Peyer's patch (tissue), 4 donors: ENCODE data around the gene SMIM20.

Experiments used
- POLR2A ChIP-seq, 2 donors: fragments of 450-650 bp; IDR thresholded peaks; one replicate each; pipeline ENCODE4 v1.5.1; 2017; ENCODE audit warnings: antibody characterized with exemption in 2 of 2, mild to moderate bottlenecking in 2 of 2, moderate library complexity in 2 of 2
- TF ChIP-seq, protein P1 (sequence below), 6 experiments: fragments of 450-650 bp in 4 of 6; fragments of 200-600 bp in 2 of 6; sonication (generic) in 1 of 6; IDR thresholded peaks; one replicate each; pipeline ENCODE4 v1.5.1; 2017 to 2019; ENCODE audit warnings: antibody characterized with exemption in 6 of 6, mild to moderate bottlenecking in 3 of 6, moderate library complexity in 1 of 6

DNA sequence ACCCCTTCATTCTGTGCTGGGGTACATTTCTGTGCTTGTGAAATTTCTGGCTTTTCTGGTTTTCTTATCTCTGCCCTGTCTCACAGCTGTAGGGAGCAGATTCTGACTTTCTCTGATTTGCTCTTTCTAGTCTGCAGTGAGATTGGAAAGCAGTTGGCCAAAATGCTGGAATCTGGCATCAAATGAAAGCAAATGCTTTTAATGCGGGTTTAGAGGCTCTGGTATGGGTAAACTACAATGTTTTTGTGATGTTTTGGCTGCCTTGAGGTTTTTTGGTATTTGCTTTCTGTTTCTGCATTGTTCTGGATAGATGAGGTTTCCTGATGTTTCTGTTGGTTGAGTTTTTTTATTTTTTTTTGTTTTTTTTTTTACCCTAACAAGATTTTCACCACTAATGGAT lies 23.8 kb downstream of the SMIM20 start:
- TF ChIP-seq, protein P1, sequence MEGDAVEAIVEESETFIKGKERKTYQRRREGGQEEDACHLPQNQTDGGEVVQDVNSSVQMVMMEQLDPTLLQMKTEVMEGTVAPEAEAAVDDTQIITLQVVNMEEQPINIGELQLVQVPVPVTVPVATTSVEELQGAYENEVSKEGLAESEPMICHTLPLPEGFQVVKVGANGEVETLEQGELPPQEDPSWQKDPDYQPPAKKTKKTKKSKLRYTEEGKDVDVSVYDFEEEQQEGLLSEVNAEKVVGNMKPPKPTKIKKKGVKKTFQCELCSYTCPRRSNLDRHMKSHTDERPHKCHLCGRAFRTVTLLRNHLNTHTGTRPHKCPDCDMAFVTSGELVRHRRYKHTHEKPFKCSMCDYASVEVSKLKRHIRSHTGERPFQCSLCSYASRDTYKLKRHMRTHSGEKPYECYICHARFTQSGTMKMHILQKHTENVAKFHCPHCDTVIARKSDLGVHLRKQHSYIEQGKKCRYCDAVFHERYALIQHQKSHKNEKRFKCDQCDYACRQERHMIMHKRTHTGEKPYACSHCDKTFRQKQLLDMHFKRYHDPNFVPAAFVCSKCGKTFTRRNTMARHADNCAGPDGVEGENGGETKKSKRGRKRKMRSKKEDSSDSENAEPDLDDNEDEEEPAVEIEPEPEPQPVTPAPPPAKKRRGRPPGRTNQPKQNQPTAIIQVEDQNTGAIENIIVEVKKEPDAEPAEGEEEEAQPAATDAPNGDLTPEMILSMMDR (IDR thresholded peaks at IDR 0.05) = no peak
- no peak for TF ChIP-seq POLR2A (IDR thresholded peaks at IDR 0.05)
